GM19351 (cell line): ENCODE data around the gene MEOX2.

Experiments used
- ATAC-seq: cut with Tn5 transposase; IDR thresholded peaks from one replicate; pipeline ENCODE4 v1.9.1; 2021; ENCODE audit warnings: mild to moderate bottlenecking, moderate library complexity; ENCODE audit not compliant: unreplicated experiment

MEOX2 gene

DNA sequence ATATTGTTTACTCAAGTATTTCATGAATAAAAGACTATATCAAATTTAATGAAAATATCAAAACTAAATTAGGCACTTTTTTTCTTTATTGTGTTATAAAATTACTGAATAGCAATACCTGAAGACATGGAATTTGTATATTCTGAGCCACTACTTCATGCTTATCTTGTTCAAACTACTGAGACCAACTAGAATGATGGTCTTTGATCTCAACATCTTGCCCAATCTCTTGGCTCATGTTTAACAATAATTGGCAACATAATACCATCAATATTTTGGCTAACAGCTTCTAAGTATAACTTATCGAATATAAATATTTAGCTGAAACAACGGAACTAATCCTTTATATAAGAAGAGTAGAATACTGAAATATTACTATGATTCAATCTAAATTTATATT lies 68.2 kb downstream of the MEOX2 start:
- no peak for ATAC-seq

GRCh38 chr7:15612205-15612604 lies 74.3 kb downstream of the MEOX2 start:
- no peak for ATAC-seq

DNA sequence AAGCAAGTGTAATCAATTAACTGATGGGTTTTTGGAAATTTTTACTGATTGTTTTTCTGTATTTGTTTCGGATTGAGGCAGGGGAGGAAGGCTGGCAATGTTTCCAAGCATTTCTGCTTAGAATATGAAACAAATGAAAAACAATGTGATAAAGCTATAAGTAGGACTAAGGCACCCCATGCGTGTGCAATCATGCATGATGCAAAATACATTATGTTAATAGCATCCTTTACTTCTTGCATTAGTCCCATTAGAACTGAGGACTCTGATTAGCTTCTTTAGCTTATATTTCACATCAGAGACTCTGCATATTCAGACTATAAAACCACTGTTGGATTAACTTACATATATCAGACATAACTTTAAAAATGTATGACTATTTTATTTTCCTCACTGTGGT lies 76.0 kb downstream of the MEOX2 start:
- ATAC-seq: no peak

DNA sequence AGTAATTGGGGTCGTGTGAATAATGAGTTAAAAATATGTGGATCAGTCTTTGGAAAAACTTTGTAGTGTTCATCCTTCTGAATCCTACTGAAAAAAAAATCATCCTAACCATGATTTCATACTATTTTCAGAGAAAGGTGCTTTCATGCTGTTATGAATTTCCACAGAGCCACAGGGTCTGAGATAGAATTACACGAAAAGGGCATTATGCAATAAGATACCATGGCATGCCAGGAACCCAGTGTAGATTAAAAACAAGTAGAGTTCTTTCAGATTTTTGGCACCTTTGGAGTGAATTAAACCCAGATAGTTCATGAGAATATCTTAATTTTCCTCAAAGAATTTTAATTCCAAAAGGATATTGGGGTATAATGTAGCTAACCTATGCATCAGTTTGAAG lies 77.2 kb downstream of the MEOX2 start:
- no peak for ATAC-seq

DNA sequence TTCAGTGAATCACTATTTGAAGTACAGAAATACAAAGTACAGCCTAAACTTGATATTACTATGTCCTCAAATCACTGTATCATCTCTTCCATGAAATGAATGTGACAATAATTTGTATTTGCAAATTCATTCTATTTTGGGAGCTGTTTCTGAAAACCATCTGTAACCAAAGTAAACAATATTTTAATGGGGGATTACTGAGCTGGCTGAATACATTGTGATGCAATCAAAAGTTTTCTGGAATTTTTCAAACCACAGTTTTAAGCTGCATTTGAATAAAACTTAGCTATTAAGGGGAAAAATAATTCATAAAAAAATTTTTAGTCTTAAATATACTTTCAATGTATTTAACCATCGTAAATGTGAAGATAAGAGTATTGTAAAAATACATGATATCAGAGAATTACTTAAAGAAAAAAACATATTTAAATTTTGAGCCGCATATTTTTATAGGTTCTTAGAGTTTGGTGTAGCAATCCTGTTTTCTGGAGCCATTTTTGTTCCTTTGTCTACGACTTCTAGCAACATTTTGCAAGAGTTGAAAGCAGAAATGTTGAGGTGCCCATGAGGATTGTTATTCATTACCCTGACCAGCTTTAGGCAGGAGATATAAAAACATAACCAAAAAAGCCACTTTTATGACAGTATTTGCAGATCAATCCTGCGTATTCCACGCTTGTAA lies 78.8 kb downstream of the MEOX2 start:
- no peak for ATAC-seq

GRCh38 chr7:15606561-15606960 lies 79.9 kb downstream of the MEOX2 start:
- no peak for ATAC-seq

DNA sequence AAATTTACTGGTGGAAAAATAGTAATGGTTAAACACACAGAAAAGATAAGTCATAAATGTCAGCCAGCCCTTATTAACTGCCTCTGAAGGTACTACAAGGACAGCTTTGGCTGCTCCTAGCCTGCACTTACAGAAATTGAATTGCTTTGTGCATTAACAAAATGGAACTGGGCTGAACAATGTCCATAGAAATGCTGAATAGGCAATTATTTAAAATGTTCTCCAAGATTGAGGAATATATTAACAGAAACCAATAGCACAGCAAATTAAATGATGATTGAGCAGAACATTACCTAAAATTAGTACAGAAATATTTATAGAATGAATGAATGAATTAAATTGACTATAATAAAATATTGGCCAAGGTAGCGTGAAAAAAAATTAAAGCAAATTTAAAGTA lies 82.3 kb downstream of the MEOX2 start:
- no peak for ATAC-seq

- no peak for ATAC-seq
Observed at GRCh38 chr7:15603124-15603523, 83.4 kb downstream of the MEOX2 start.

DNA sequence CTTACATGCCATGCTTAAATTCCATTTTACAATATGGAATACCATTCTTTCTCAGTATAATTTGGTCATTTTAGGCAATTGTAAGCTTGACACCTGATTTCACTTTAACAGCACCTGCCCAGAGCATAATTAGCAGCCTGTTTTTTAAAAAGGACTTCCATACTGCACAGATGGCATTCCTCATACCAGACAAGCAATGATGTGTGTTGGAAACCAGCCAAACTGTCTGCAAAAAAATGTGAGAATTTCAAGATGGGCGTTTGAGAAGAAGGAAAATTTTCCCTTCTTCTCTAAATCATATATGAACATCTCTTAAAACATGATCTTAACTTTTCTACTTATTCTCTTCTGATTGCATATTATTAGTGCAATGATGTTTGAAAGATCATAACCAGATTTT lies 84.2 kb downstream of the MEOX2 start:
- no peak for ATAC-seq

GRCh38 chr7:15601175-15601574 lies 85.3 kb downstream of the MEOX2 start:
- ATAC-seq: no peak

DNA sequence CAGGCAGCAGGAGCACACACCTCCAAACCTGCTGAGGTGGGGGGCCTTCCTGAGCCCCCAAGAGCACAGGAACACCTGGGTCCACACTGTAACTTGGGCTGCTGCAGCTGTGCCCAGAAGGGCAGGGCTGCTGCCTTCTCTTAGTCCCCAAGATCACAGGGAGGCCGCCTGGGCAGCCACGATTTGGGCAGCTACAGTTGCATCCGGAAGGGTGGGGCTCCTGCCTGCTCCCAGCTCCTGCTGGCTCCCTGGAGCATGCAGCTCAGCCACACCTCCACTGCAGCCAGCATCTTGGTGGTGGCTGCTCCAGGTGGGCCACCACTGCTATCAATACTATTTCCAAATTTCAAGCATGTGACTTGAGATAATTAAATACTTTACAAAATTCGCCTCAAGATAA lies 86.2 kb downstream of the MEOX2 start:
- no peak for ATAC-seq

DNA sequence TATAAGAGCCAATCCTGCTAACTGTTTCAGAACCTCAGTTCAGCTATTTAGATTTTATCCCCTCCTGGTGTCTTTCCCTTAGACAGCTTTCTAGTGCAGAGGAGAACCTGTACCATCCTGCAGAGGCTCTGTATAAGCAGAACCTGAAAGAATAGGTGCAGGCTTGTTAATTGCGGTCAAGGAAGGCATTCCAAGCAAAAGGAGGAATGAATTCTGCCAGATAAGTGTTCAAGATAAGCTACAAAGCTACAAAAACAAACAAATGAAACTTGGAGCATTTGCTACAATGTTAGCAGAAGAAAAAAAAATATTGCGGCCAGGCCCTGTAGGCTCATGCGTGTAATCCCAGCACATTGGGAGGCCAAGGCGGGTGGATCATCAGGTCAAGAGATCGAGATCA lies 92.0 kb downstream of the MEOX2 start:
- no peak for ATAC-seq

DNA sequence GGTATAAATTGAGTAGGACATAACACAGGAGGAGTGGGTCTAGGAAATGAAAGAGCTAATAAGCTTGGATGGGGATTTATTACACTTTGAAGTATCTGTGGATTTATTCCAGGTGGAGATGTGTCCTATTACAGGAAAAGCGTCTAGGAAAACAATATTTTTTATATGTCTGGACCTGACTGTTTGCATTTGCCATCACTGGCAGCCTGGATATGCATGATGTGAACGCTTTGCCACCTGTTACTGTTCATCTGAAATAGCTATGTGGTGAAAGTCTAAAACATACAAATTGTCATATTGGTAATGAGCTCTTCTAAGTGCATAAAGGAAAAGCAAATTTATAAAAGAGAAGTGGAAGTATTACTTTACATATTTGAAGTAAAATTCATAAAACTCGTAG lies 93.1 kb downstream of the MEOX2 start:
- no peak for ATAC-seq

DNA sequence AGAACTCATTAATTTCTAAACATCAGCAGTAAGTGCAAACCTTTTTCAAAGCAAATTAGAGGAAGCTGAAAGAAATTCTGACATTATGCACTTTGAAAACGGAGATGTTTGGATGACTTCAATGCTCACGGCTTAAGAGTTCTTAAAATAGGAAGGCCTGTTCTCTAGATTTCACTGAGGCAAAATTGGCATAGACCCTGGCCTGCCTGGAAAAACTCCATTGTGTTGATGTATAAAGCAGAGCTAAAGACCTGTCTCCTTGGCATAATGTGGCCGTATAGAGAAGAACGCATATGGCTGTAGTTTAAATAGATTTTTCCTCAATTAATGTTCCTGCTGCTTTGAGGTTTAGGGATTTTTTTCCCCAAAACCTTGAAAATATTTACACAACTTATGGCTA lies 100.2 kb downstream of the MEOX2 start:
- ATAC-seq: no peak

DNA sequence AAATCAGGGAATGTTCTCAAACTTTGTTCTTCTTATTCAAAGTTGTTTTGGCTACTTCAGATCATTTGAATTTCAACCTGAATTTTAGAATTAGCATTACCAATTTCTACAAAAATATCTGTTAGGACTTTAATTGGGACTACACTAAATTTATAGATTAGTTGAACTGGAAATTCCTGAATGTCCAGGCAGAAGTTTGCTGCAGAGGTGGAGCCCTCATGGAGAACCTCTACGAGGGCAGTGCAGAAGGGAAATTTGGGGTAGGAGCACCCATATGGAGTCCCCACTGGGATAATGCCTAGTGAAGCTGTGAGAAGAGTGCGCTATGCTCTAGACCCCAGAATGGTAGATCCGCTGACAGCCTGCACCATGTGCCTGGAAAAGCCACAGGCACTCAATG lies 101.9 kb downstream of the MEOX2 start:
- ATAC-seq: no peak

GRCh38 chr7:15582773-15583172 lies 103.7 kb downstream of the MEOX2 start:
- no peak for ATAC-seq

DNA sequence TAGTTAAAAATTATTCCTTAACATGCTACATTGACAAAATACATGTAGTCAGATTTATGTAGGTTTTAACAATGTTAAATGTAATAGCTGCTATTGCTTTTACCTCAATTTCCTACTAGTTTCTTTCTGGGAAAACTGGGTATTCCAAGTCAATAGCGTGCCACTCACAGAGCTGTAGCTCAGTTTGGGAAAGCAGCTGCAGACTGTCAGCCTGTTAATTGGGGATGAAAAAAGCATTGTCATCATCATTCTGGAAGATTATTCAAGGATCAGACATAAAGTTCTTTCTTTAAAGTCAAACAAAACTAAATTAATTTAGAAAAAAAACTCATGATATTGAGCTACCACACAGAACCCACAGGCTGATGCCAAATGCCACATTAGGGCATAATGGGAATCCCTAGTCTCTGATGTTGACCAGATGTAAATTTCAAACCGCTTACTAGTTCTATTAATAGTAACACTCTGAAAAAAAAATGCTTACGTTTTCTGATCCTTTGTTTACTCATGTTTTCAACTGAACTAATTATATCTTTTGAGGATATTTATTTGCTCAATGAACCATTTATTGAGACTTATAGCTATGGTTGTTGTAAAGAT lies 105.0 kb downstream of the MEOX2 start:
- ATAC-seq: no peak

DNA sequence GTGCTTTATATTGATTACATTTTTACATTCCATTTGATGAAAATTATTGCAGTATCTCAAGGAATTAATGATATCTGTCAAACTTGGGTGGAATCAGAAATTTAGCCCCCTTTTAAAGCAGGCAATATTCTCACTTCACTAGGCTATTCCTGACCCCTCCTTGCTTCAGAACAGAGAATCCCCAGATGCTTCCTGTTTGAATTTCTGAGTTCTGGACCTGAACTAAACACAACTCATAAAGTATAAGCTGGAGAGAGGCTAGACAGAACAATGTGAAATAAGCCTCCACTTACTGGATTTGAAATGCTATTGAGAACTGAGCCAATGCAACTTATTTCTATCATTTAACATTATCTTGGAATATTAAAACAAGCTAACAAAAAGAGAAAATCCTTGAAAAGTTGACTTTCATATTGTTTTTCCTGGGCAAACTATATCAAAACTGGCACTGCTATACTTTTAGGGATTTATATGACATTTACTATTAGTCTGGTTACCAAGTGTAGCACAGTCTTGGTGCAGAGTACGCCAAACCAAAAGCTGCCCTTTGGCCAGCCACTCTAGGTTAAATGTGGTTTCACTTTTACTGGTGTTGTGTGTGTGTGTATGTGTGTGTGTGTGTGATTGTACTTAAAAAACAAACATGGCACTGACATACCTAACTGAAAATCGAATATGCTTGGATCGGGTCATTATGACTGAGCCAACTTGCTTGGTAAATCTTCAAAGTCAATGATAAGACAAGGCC lies 105.7 kb downstream of the MEOX2 start:
- no peak for ATAC-seq

- no peak for ATAC-seq
Observed at GRCh38 chr7:15577600-15577999, 108.9 kb downstream of the MEOX2 start.

DNA sequence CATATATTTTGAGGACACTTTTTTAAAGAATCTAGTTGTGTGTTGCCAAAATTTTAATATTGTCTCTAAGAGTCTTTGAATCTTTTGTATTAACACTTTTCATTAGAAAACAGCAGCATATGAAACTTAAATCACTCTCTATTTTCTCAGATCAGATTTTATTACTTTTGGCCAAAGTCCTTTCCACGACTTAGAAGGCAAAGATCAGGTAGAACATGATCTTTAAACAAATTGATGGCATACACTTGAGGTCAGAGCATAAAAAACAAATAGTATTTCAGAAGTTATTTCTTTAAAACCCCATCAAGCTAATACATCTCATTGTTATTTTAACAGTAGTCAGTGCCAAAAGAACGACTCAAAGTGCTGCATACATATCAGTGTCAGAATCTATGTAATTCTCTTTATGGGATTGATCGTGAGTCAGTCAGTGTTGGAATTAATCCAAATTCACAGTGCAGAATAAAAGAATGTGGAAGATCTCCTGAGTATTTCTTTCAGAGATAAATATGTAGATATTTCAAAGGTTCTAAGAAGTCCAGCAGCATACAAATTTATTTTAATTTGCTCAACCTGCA lies 115.1 kb downstream of the MEOX2 start:
- ATAC-seq: no peak

DNA sequence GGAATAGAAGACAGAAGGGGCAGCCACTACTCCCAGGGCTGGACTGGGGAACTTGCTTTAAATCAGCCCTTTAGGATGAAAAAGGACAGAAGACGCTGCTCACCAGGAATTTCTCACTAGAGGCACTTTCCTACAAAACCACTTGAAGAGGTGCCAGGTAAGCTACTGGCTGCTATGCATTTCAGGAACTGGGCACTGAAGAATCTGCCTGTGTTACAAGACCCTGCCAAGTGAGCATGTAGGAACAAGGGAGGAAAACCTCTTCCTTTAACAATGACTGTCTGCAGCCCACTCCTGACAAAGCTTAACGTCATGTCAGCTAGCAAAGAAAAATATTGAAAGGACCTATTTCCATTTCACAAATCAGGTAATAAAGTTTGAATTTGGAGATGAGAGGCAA lies 118.8 kb downstream of the MEOX2 start:
- no peak for ATAC-seq

DNA sequence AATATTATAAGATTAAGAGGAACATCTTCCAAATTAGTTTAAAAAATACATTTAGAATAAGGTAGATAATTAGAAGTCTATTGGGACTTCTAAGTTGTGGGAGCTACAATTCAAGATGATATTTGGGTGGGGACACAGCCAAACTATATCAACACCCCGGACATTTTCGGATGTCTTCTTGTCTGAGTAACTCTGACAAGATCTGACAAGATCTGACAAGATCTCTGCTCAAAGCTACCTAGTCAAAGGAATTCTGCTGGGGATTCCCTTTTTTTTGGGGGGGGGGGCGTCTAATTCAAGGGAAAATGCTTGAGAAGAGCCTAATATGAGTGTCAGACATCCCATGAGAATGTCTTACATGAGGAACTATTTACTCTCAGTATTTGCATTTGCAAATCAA lies 119.4 kb downstream of the MEOX2 start:
- ATAC-seq: no peak
